DND-41 (cell line): Measurements from ENCODE around the gene MED10.

Experiments
- ATAC-seq: fragments of 200-7000 bp; cut with Tn5 transposase; 3 replicates; pipeline ENCODE4 v1.9.1; 2021; ENCODE audit warnings: low read depth; ENCODE audit not compliant: insufficient read depth
- DNase-seq: peaks from one replicate; pipeline ENCODE4 v3.0.0-alpha.2; 2020
- H2AFZ ChIP-seq: 2 replicates; pipeline ENCODE4 v1.6.0; 2012; ENCODE audit warnings: low read depth, low read length
- H3K27ac ChIP-seq: 2 replicates; pipeline ENCODE4 v1.5.1; 2012; ENCODE audit warnings: low read length, inconsistent platforms
- H3K27me3 ChIP-seq: fragments of 200-600 bp; sonication (generic); 2 replicates; pipeline ENCODE4 v1.6.0; 2012; ENCODE audit warnings: low read length, mild to moderate bottlenecking, inconsistent platforms; ENCODE audit not compliant: insufficient read depth, poor library complexity
- H3K36me3 ChIP-seq: 2 replicates; pipeline ENCODE4 v1.5.1; 2012; ENCODE audit warnings: low read length, inconsistent platforms; ENCODE audit not compliant: insufficient read depth
- H3K4me1 ChIP-seq: 2 replicates; pipeline ENCODE4 v1.5.1; 2012; ENCODE audit warnings: mild to moderate bottlenecking, low read length; ENCODE audit not compliant: insufficient read depth
- H3K4me2 ChIP-seq: 2 replicates; pipeline ENCODE4 v1.6.0; 2012; ENCODE audit warnings: mild to moderate bottlenecking, moderate library complexity, low read length, inconsistent platforms; ENCODE audit not compliant: insufficient read depth
- H3K4me3 ChIP-seq, 2 experiments: fragments of 200-600 bp in 1 of 2; shearing (Covaris generic) in 1 of 2; 2 replicates each; pipeline ENCODE4 v1.5.1; 2012 to 2016; ENCODE audit warnings: inconsistent platforms in 2 of 2, low read length in 2 of 2, mild to moderate bottlenecking in 2 of 2, low read depth in 1 of 2, moderate library complexity in 1 of 2
- H3K79me2 ChIP-seq: 2 replicates; pipeline ENCODE4 v1.6.0; 2012; ENCODE audit warnings: low read length, inconsistent platforms; ENCODE audit not compliant: insufficient read depth
- H3K9ac ChIP-seq: 2 replicates; pipeline ENCODE4 v1.6.0; 2012; ENCODE audit warnings: low read depth, mild to moderate bottlenecking, inconsistent platforms, low read length, moderate library complexity
- H3K9me3 ChIP-seq: 2 replicates; pipeline ENCODE4 v1.5.1; 2012; ENCODE audit warnings: low read length, moderate library complexity, mild to moderate bottlenecking, inconsistent platforms; ENCODE audit not compliant: insufficient read depth, severe bottlenecking
- H4K20me1 ChIP-seq: 2 replicates; pipeline ENCODE4 v1.6.0; 2012; ENCODE audit warnings: low read length; ENCODE audit not compliant: insufficient read depth
- CTCF ChIP-seq: IDR thresholded peaks from 2 replicates; pipeline ENCODE4 v1.5.1; 2012; ENCODE audit warnings: borderline replicate concordance, low read length, moderate library complexity, mild to moderate bottlenecking; ENCODE audit not compliant: poor library complexity, severe bottlenecking; ENCODE audit errors: extremely low read depth
- EZH2 ChIP-seq: IDR thresholded peaks from 3 replicates; pipeline ENCODE4 v1.6.1; 2012; ENCODE audit warnings: borderline replicate concordance, low read depth, mild to moderate bottlenecking, moderate library complexity, low read length, inconsistent platforms; ENCODE audit not compliant: severe bottlenecking

The MED10 gene

DNA sequence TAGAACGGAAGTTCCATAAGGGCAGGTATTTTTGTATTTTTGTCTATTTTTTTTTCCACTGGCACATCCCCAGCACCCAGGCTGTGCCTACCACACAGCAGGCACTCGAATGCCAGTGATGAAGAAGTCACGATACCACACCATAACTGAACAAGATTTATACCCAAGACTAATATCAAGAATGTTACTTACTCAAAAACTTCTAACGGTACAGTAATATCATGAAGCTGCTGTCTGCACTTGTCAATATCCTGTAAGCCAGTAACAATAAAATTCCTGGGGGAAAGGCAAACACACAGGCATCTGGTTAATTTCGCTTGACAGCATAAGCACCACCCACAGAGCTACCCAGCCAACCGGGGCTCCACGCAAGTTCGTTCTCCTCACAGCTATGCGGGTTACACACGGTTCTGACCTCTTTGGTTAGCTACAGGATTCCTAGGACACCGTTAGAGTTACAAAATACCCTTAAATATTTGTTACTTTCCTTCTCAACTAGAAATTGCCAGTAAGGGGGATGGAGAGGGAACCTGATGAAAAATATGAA lies 1.3 kb downstream of the MED10 start:
- Histone ChIP-seq H3K79me2 (peaks cover 60% of the 10 kb centered on the region), H3K9ac (peak overlapping the region; percentile 87), H3K4me2 (peak overlapping the region; percentile 81), H3K27ac (peak overlapping the region; percentile 81; the same call in 1 of the 2 replicates), H3K36me3 (peaks cover 56% of the 10 kb centered on the region), H3K9me3 (no peaks in the 10 kb centered on the region), H2AFZ (no peak overlapping the region), H3K27me3 (no peaks in the 10 kb centered on the region), H3K4me1 (peaks cover 35% of the 10 kb centered on the region), H3K4me3 (peak overlapping the region; percentile 41 to 65), H4K20me1 (peaks cover 40% of the 10 kb centered on the region; the same call in 1 of the 2 replicates)
- TF ChIP-seq EZH2, result no peak
- TF ChIP-seq CTCF, result no peak
- no peak for DNase-seq
- ATAC-seq, result no peak

DNA sequence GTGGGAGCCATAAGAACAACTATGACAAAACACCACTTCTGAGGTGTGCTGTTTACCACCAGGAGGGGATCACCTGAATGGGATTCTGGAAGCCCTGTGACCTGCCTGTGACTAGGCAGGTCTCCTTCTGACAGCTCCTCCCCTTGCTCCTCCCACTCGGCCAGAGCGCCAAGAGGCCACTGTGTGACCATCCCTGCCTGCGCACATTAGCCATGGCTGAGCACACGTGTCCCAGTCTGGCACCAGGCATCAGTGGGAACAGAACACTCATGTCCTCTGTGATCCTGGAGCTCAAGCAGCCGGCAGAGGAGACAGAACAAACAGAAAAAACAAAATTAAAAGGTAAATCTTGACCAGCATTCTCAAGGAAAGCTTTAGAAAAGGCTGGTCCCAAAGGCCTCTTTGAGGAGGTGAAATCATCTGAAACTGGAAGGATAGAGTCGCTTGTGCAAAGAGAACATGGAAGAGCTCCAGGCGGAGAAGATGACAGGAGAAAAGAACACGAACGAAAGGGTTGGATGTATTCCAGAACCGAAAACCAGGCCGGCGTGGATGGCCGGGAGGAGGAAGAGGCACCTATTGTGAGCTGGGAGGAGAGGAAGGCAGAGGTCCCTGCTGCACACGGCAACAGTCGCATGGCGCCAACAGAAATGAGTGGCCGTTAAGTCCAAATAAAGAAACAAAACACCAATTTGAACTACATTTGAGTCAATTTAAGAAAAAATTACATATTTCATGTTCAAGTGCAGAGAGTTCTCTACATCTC lies 5.1 kb downstream of the MED10 start:
- no peak overlapping the region for H3K4me2 ChIP-seq
- no peak overlapping the region for H3K27ac ChIP-seq
- no peaks in the 10 kb centered on the region for H3K27me3 ChIP-seq
- no peak overlapping the region for H2AFZ ChIP-seq
- H3K9me3 ChIP-seq, result no peaks in the 10 kb centered on the region
- DNase-seq (no peak), ATAC-seq (no peak)
- H3K9ac ChIP-seq, result no peak overlapping the region
- TF ChIP-seq EZH2, result no peak
- no peak for TF ChIP-seq CTCF
- H3K4me3 ChIP-seq, result no peak overlapping the region
- peaks cover 47% of the 10 kb centered on the region; the same call in 1 of the 2 replicates for H4K20me1 ChIP-seq
- peaks cover 24% of the 10 kb centered on the region for H3K4me1 ChIP-seq
- peaks cover 93% of the 10 kb centered on the region for H3K36me3 ChIP-seq
- peaks cover 50% of the 10 kb centered on the region for H3K79me2 ChIP-seq

DNA sequence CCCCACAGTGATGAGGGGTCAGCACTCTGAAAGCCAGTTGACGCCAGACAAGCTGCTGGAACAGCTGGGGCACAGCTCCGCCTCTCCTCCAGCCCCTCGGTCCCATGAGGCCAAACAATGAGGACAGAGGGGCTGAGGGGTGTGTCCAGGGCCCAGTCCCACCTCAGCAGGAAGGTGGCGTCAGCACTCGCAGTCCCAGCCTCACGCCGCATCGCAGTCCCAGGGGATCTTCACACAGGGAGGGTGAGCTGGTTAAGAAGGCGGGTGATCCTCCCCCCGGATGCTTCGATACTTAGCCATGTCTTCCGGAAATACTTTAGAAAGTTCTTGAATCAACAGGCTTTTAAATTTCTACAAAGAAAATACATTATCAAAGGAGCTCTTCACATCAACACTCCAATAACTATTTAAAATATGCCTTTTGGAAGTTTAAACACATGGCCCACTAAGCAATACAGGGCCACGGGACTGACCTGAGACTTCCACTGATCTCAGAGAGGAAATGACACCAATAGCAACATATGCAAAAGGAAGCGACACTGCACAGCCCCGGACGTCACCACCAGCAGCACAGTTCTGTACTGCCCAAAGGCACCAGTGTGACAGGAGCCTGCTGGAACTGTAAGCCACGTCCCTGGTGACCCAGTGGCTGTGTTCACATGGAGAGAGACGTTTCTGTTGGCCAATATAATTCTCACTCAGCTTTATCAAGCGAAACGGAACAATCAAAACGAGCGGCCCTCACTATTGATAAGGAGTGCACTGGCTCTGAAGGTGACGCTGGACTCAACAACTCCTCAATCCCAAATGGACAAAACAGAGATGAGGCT lies 5.9 kb downstream of the MED10 start:
- Histone ChIP-seq H3K4me1 (peaks cover 21% of the 10 kb centered on the region), H2AFZ (no peak overlapping the region), H4K20me1 (peaks cover 42% of the 10 kb centered on the region; the same call in 1 of the 2 replicates), H3K9me3 (no peaks in the 10 kb centered on the region), H3K27ac (no peak overlapping the region), H3K36me3 (peaks cover 91% of the 10 kb centered on the region), H3K4me3 (no peak overlapping the region), H3K4me2 (no peak overlapping the region), H3K9ac (no peak overlapping the region), H3K79me2 (peaks cover 42% of the 10 kb centered on the region), H3K27me3 (no peaks in the 10 kb centered on the region)
- no peak for TF ChIP-seq EZH2
- no peak for TF ChIP-seq CTCF
- DNase-seq, result no peak
- ATAC-seq, result no peak
